ENCODE results near the gene TWIST2. TPM values are rescaled to one million over a fixed set of nuclear protein-coding genes. Genes with fewer than 3 reads are reported as not detected.

TWIST2 gene
- total and polyA plus RNA-seq, 9 of the 15 experiments (the other 6 are each of a cell fraction or from before 2014, with no cell fraction given) = not detected

- no peaks in the 10 kb centered on the region for H3K9me1 ChIP-seq (ENCODE audit: control insufficient read depth, insufficient read depth, low read length)
- FAIRE-seq (no peak), ATAC-seq (no peak), DNase-seq (ENCODE audit: extremely low read depth in 1 of 4, low spot score in 3 of 4) (no peak)
- peaks cover 7 to 75% of the 10 kb centered on the region in 2 experiments; a peak in 3 of 5 replicates for H3K27me3 ChIP-seq (ENCODE audit: control insufficient read depth in 2 of 2, insufficient read depth in 2 of 2, low read length in 2 of 2)
- no peak overlapping the region for H2AFZ ChIP-seq (ENCODE audit: low read depth, low read length)
- no peaks in the 10 kb centered on the region for H3K4me1 ChIP-seq (replicated peaks in 1 of 2; ENCODE audit: control insufficient read depth in 2 of 2, insufficient read depth in 2 of 2, low read length in 2 of 2)
- BruUV-seq (replicated peaks) = no TSS peak
- no peaks in the 10 kb centered on the region for H3K36me3 ChIP-seq (ENCODE audit: control insufficient read depth, insufficient read depth, low read length)
- 0% methylated on average over 2 of the region's 2 CpGs for WGBS (ENCODE audit: insufficient coverage, low coverage, missing lambda C conversion rate)
- H3K9ac ChIP-seq (ENCODE audit: insufficient read depth in 1 of 2, low read depth in 2 of 2, low read length in 2 of 2) = no peak overlapping the region
- H3K79me2 ChIP-seq (ENCODE audit: control insufficient read depth, insufficient read depth, low read length) = no peaks in the 10 kb centered on the region
- no peak overlapping the region for H3K27ac ChIP-seq (ENCODE audit: extremely low read depth, low read depth, low read length)
- POLR2A ChIA-PET = no interaction called here
- H3K9me3 ChIP-seq (replicated peaks; ENCODE audit: control insufficient read depth, insufficient read depth, low read depth, low read length) = no peaks in the 10 kb centered on the region
- CTCF ChIA-PET (ENCODE audit: low intra/inter-chr PET ratio) = no interaction called here
- H3K4me3 ChIP-seq = no peak overlapping the region
- no peaks in the 10 kb centered on the region for H4K20me1 ChIP-seq (replicated peaks; ENCODE audit: control insufficient read depth, insufficient read depth, low read length)
- H3K4me2 ChIP-seq (ENCODE audit: insufficient read depth, low read length) = no peak overlapping the region
- in situ Hi-C loops (cut with MboI) = no loop called here
- intact Hi-C loops (cut with micrococcal nuclease) = no loop called here
- TF ChIP-seq MTF1 (CRISPR knock-in tag; IDR thresholded peaks at IDR 0.05; ENCODE audit: borderline replicate concordance) (no peak), GTF2A2 (tag; IDR thresholded peaks at IDR 0.05) (no peak), GATA2 (CRISPR knock-in tag; IDR thresholded peaks at IDR 0.05) (no peak), ZNF398 (CRISPR knock-in tag; IDR thresholded peaks at IDR 0.05) (no peak), TAF1 (IDR thresholded peaks at IDR 0.05; ENCODE audit: control insufficient read depth, extremely low read depth, insufficient read depth, low read length, severe bottlenecking) (no peak), HOMEZ (CRISPR knock-in tag; IDR thresholded peaks at IDR 0.05) (no peak), ZNF445 (CRISPR knock-in tag; IDR thresholded peaks at IDR 0.05; ENCODE audit: low read depth) (no peak), ZBTB11 (CRISPR knock-in tag; IDR thresholded peaks at IDR 0.05) (no peak), RAD21 (CRISPR knock-in tag; conservative IDR thresholded peaks at IDR 0.05 in 1 of 2, IDR thresholded peaks at IDR 0.05 in 1 of 2) (no peak), NFXL1 (CRISPR knock-in tag; IDR thresholded peaks at IDR 0.05) (no peak), CREBBP (IDR thresholded peaks at IDR 0.05; ENCODE audit: low read depth, low read length) (no peak), SP1 (CRISPR knock-in tag; IDR thresholded peaks at IDR 0.05) (no peak), KDM2B (CRISPR knock-in tag; IDR thresholded peaks at IDR 0.05) (no peak), JUND (IDR thresholded peaks at IDR 0.05; ENCODE audit: borderline replicate concordance, low read depth, low read length) (no peak), JUND (tag; IDR thresholded peaks at IDR 0.05; ENCODE audit: borderline replicate concordance, low read depth, low read length) (no peak), PRMT5 (CRISPR knock-in tag; IDR thresholded peaks at IDR 0.05) (no peak), TBL1XR1 (IDR thresholded peaks at IDR 0.05; ENCODE audit: low read length in 2 of 2) (no peak)
Observed at GRCh38 chr2:238888781-238889180, 40.9 kb downstream of the TWIST2 start.

Data from K562 (cell line).